Testis (tissue), 3 donors: Measurements from ENCODE around the gene SPDYE2B. TPM values are rescaled to one million over a fixed set of nuclear protein-coding genes. Genes with fewer than 3 reads are reported as not detected.
"Not testable (repeated sequence)": the region's sequence is repeated elsewhere in the genome, so short reads cannot be mapped to it uniquely, and the experiment has no call there.

ENCODE experiments used
- DNase-seq: peaks from one replicate; pipeline ENCODE4 v3.0.0-alpha.2; 2019
- H3K27ac ChIP-seq, 2 donors: fragments of 200-600 bp; sonication (generic); one replicate each; pipeline ENCODE4 v1.5.1; 2019
- H3K27me3 ChIP-seq: fragments of 200-600 bp; sonication (generic); one replicate; pipeline ENCODE4 v1.5.1; 2019
- H3K36me3 ChIP-seq: fragments of 200-600 bp; sonication (generic); one replicate; pipeline ENCODE4 v1.5.1; 2017; ENCODE audit warnings: low read depth; ENCODE audit errors: missing control alignments
- H3K4me1 ChIP-seq: fragments of 200-600 bp; sonication (generic); one replicate; pipeline ENCODE4 v1.5.1; 2019
- H3K4me3 ChIP-seq, 2 donors: fragments of 200-600 bp; sonication (generic); one replicate each; pipeline ENCODE4 v1.5.1; 2017 to 2019
- H3K9me3 ChIP-seq: fragments of 200-600 bp; sonication (generic); one replicate; pipeline ENCODE4 v1.5.1; 2017
- WGBS, 2 donors: methylation state at CpG; one replicate each; pipeline ENCODE4 v1.1.5; 2018; 5-methylcytosine and 5-hydroxymethylcytosine counted together
- intact Hi-C: fragments of 100-400 bp; cut with DNase I; formaldehyde crosslinking; loops from one replicate; pipeline ENCODE4 v1.15.1; 2023; ENCODE audit warnings: low total_unique reads
- polyA plus RNA-seq: library from polyadenylated mRNA; stranded (reverse); fragments of 350-450 nt; fragmentation: Illumina TruSeq; extraction: RNeasy Lipid Tissue Mini Kit (QIAGEN cat#74804); gene quantifications from one replicate; pipeline ENCODE4 v1.2.3, GENCODE V29; 2014; ENCODE audit warnings: low read depth, low replicate concordance; ENCODE audit not compliant: insufficient read depth
- small RNA-seq, 2 donors: library from RNA; depleted of rRNA; stranded (forward); fragments of <200 nt; gene quantifications; one replicate each; pipeline ENCODE3, GENCODE V24; 2016
- total RNA-seq, 2 donors: library from RNA; depleted of rRNA; stranded (reverse); fragments of >200 nt; gene quantifications; one replicate each; pipeline ENCODE4 v1.2.3, GENCODE V29; 2016

Gene SPDYE2B
- total and polyA plus RNA-seq, 3 donors from 2014 or later = 1.4 to 10.6 (median 3.3) TPM

DNA sequence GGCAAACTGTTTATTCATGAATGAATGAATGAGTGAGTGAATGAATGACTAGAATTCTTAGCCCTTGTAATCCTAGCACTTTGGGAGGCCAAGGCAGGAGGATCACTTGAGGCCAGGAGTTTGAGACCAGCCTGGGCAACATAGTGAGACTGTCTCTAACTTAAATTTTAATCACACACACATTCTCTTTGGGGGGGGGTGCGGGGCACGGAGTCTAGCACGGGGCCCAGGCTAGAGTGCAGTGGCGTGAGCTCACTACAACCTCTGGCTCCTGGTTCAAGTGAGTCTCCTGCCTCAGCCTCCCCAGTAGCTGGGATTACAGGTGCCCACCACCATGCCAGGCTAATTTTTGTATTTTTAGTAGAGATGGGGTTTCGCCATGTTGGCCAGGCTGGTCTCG is 40.5 kb downstream of the SPDYE2B start:
- H3K36me3 ChIP-seq, DNase-seq, H3K27ac ChIP-seq, H3K4me3 ChIP-seq, H3K27me3 ChIP-seq, H3K4me1 ChIP-seq, intact Hi-C loops, H3K9me3 ChIP-seq: not testable (repeated sequence)
- 69% methylated on average over 4 of the region's 6 CpGs; no CpG with 5 or more reads in 1 of the 2 donors for WGBS, 2 donors

DNA sequence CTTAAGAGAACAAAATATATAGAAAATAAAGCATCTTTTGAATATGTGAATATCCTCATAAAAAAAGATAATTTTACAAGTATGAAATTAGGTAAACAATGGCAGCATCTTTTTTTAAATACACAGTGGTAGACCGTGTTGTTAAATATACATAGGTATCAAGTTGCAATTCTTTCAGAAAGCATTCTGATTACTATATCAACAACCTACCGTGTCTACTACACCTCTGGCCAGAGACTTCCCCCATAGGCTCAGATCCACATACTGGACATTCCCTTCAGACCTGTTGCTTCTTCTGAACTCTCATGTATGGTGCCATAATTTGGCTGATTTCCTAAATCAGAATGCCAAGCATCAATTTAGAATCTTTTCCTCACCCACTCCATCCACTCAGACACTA is 43.9 kb downstream of the SPDYE2B start:
- DNase-seq, H3K9me3 ChIP-seq, H3K36me3 ChIP-seq, H3K4me3 ChIP-seq, H3K4me1 ChIP-seq, intact Hi-C loops, H3K27me3 ChIP-seq, H3K27ac ChIP-seq: not testable (repeated sequence)
- 82 to 83% methylated on average over 2 of the region's 2 CpGs for WGBS, 2 donors

DNA sequence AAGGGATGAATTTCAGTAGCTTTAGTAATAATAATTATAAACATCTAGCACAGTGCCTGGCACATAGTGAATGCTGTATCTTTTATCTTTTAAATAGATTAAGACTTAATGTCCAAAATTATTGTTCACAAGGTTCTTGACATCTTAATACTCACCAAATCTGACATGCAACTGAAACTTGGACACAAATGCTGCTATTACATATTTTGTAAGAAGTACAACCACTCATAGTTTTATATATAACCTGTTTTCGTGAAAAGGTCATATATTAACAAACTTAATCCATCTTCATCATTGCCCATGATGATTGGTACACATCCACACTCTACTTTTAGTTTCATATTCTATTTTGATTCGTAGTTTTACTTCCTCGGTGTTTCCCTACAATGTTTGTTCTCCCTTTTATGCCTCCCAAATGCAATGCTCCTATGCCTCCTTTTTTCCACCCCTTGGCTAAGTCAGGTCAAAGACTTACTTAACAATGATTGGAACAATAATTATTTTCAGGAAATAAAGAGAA is 45.0 kb downstream of the SPDYE2B start:
- H3K4me3 ChIP-seq, H3K27me3 ChIP-seq, H3K36me3 ChIP-seq, H3K27ac ChIP-seq, DNase-seq, H3K4me1 ChIP-seq, H3K9me3 ChIP-seq, intact Hi-C loops: not testable (repeated sequence)
- 80 to 81% methylated on average over 1 of the region's 3 CpGs for WGBS, 2 donors

DNA sequence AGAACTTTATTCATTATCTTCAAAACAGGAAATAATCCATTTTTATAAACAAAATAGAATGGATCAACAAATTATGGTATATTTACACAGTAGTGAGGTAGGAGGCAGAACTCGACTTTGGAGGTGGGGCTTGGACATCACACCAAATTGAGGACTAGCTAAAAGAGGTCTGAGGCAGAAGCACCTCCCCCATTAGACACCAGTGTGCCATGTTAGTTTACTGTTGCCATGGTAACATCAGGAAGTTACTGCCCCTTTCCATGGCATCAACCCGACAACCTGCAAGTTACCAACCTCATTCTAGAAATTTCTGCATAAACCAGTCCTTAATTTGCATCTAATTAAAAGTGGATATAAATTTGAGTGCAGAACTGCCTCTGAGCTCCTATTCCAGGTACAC is 45.9 kb downstream of the SPDYE2B start:
- H3K36me3 ChIP-seq, H3K4me1 ChIP-seq, H3K9me3 ChIP-seq, H3K4me3 ChIP-seq, intact Hi-C loops, DNase-seq, H3K27ac ChIP-seq, H3K27me3 ChIP-seq: not testable (repeated sequence)
- 47 to 78% methylated on average over 1 of the region's 2 CpGs for WGBS, 2 donors

DNA sequence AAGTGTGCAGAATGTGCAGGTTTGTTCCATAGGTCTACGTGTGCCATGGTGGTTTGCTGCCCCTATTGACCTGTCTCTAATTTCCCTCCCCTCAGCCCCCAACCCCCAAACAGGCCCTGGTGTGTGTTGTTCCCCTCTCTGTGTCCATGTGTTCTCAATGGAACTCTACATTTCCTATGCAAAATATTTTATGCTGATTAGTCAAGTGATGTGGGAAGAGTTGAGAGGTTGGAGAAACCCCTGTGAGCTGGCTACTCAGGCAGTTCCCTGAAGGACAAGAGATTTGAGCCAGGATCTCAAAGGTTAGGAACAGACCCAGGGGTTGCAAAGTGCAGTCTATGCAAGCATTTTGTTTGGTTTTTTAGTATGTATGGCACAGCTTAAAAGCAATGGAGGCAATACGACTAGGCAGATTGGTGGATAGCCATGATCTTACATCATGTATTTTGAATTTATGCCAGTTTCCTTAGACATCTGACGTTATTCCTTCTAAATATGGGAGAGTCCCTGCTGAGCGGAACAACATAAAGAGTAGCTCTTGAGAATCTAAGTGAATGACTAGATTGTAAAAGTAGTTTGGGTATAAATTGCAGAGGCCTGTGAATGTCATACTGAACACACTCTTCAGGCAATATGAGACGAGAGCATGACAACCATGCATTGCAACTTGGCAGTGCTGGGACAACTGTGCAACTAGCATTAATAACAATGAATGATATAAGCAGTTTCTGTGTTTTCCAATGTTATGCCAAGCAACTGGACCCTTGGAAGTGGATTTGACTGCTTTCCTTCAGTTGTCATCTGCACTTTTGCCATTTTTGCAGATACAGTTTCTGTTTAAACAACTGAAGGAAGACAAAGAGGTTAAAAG is 47.8 kb downstream of the SPDYE2B start:
- H3K4me1 ChIP-seq, H3K9me3 ChIP-seq, H3K4me3 ChIP-seq, DNase-seq, H3K27ac ChIP-seq, H3K36me3 ChIP-seq, intact Hi-C loops, H3K27me3 ChIP-seq: not testable (repeated sequence)
- 77 to 85% methylated on average over 5 of the region's 5 CpGs for whole genome bisulfite sequencing, 2 donors

DNA sequence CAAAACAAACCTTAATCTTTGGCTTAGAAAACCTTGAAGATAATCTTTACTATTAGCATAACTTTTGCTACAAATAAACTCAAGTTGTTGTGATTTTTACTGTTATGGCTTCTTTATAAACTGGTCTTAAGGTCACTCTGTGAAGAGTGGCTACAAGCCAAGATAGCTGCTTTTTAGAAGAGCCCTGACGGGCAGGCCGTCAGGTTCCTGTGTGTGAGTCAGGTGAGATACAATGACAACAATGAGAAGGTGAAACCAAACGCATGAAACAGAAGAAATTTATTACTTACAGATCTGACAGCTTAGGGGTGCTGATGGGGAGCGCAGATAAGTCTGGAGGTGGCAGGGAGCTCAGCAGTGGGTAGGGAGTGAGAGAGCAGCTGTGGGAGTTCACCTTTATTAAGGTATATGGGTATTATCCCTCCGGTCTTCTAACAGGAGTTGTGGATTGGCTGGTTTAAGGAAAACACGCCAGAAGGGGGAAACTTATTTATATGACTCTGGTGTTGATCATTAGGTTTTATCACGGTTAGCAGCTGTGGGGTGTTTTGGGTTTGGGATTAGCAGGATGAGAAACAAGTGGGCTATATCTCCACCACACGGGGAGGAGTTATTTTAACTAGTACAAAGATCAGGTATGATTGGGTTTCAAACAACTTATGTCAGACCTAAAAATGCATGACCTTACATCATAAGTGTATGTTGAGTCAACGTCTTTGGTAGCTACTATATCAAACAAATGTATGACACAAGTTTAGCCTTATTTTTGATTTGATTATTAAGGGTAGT is 49.0 kb downstream of the SPDYE2B start:
- H3K9me3 ChIP-seq, intact Hi-C loops, H3K27ac ChIP-seq, DNase-seq, H3K4me1 ChIP-seq, H3K36me3 ChIP-seq, H3K4me3 ChIP-seq, H3K27me3 ChIP-seq: not testable (repeated sequence)
- 74 to 82% methylated on average over 9 of the region's 9 CpGs for WGBS, 2 donors

Small RNA genes within 50 kb of the gene (small RNA-seq; reads per million reads assigned to genes)
- gene AC105052.3 = 0 reads per million in 2 donors
- gene UPK3BL1 = 0 reads per million in 2 donors

Other genes with a start within 250 kb of the SPDYE2B start
- gene ORAI2, start 216.7 kb upstream of the SPDYE2B start, total RNA-seq = 10 to 100 TPM in 1 of 2 donors, 1 to 10 TPM in 1; 9.7 to 10.3 TPM
- 9.9 TPM for gene ORAI2, start 216.7 kb upstream of the SPDYE2B start, polyA plus RNA-seq
- 10 to 100 TPM; 26.7 to 27.7 TPM for gene ALKBH4, start 185.5 kb upstream of the SPDYE2B start, total RNA-seq
- gene ALKBH4, start 185.5 kb upstream of the SPDYE2B start, polyA plus RNA-seq = 9.3 TPM
- 100 to 1,000 TPM; 221 to 350 TPM for gene LRWD1, start 185.3 kb upstream of the SPDYE2B start, total RNA-seq
- gene LRWD1, start 185.3 kb upstream of the SPDYE2B start, polyA plus RNA-seq = 540 TPM
- 10 to 100 TPM; 33.9 to 46.0 TPM for gene POLR2J, start 171.4 kb upstream of the SPDYE2B start, total RNA-seq
- 73.1 TPM for gene POLR2J, start 171.4 kb upstream of the SPDYE2B start, polyA plus RNA-seq
- 10 to 100 TPM; 11.5 to 15.7 TPM for gene RASA4B, start 132.5 kb upstream of the SPDYE2B start, total RNA-seq
- gene RASA4B, start 132.5 kb upstream of the SPDYE2B start, polyA plus RNA-seq = 18.5 TPM
- 10 to 100 TPM in 1 of 2 donors, 1 to 10 TPM in 1; 5.6 to 10.5 TPM for gene UPK3BL2, start 106.6 kb upstream of the SPDYE2B start, total RNA-seq
- gene UPK3BL2, start 106.6 kb upstream of the SPDYE2B start, polyA plus RNA-seq = 4.4 TPM
- 10 to 100 TPM in 1 of 2 donors, 1 to 10 TPM in 1; 5.4 to 15.6 TPM for gene SPDYE2, start 99.1 kb upstream of the SPDYE2B start, total RNA-seq
- 19.5 TPM for gene SPDYE2, start 99.1 kb upstream of the SPDYE2B start, polyA plus RNA-seq
- 10 to 100 TPM; 31.3 to 45.5 TPM for gene POLR2J3, start 77.7 kb upstream of the SPDYE2B start, total RNA-seq
- 66.4 TPM for gene POLR2J3, start 77.7 kb upstream of the SPDYE2B start, polyA plus RNA-seq
- 10 to 100 TPM; 28.0 to 49.0 TPM for gene RASA4, start 33.6 kb upstream of the SPDYE2B start, total RNA-seq
- gene RASA4, start 33.6 kb upstream of the SPDYE2B start, polyA plus RNA-seq = 43.3 TPM
- gene UPK3BL1, start 7.5 kb upstream of the SPDYE2B start, total RNA-seq = 10 to 100 TPM; 22.5 to 24.2 TPM
- gene UPK3BL1, start 7.5 kb upstream of the SPDYE2B start, polyA plus RNA-seq = 27.4 TPM
- 10 to 100 TPM in 1 of 2 donors, 1 to 10 TPM in 1; 7.6 to 10.2 TPM for gene POLR2J2, start 21.3 kb downstream of the SPDYE2B start, total RNA-seq
- 1.4 TPM for gene POLR2J2, start 21.3 kb downstream of the SPDYE2B start, polyA plus RNA-seq
- gene FAM185A, start 98.7 kb downstream of the SPDYE2B start, total RNA-seq = 10 to 100 TPM; 15.2 to 23.9 TPM
- 4.5 TPM for gene FAM185A, start 98.7 kb downstream of the SPDYE2B start, polyA plus RNA-seq